T-helper 1 cell treated with Interleukin-12 subunit alpha and Interleukin-12 subunit beta and Interleukin-4 antibody, amounts not matched to agents 30 μg/mL and 1 μg/mL, for 36 hours (primary cell): ENCODE results near the gene RBM34.
A peak's percentile ranks its signal among the peaks of the same experiment; 100 is the strongest.

Experiments
- H3K27ac Mint-ChIP-seq: one replicate; pipeline ENCODE4 v1.8.0; 2021; ENCODE audit warnings: mild to moderate bottlenecking, mixed read lengths
- H3K27me3 Mint-ChIP-seq: one replicate; pipeline ENCODE4 v1.8.0; 2021; ENCODE audit warnings: low read depth, mixed read lengths
- H3K36me3 Mint-ChIP-seq: one replicate; pipeline ENCODE4 v1.8.0; 2021; ENCODE audit warnings: low read depth, mixed read lengths
- H3K4me1 Mint-ChIP-seq: one replicate; pipeline ENCODE4 v1.8.0; 2021; ENCODE audit warnings: low read depth, mixed read lengths
- H3K4me3 Mint-ChIP-seq: one replicate; pipeline ENCODE4 v1.8.0; 2021; ENCODE audit warnings: mild to moderate bottlenecking, moderate library complexity, mixed read lengths
- H3K9me3 Mint-ChIP-seq: one replicate; pipeline ENCODE4 v1.8.0; 2021; ENCODE audit warnings: mixed read lengths

Gene RBM34

GRCh38 chr1:235138821-235139220 lies 22.2 kb downstream of the RBM34 start:
- Mint-ChIP-seq H3K4me3 (no peak overlapping the region), H3K36me3 (peaks cover 48% of the 10 kb centered on the region), H3K27ac (peak overlapping the region; percentile 23), H3K9me3 (no peaks in the 10 kb centered on the region), H3K27me3 (no peaks in the 10 kb centered on the region), H3K4me1 (peaks cover 14% of the 10 kb centered on the region)

DNA sequence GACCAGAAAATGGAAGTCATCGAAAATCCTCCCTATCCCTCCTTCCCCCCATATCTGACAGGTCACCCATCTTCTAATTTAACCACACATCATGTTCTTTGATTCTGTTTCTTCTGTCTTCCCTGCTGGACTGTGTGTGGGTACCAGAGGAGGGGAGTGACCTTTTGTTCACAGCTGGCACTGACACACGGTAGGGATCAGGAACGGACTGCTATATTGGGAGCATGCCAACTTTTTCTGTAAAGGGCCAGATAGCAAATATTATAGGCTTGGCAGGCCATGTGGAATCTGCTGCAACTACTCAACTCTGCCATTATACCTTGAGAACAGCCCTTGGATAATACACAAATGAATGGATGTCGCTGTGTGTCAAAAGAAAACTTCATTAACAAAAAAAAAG lies 24.9 kb downstream of the RBM34 start:
- Mint-ChIP-seq H3K9me3 (no peaks in the 10 kb centered on the region), H3K27ac (no peak overlapping the region), H3K27me3 (no peaks in the 10 kb centered on the region), H3K4me1 (peaks cover 14% of the 10 kb centered on the region), H3K36me3 (peaks cover 50% of the 10 kb centered on the region), H3K4me3 (no peak overlapping the region)

GRCh38 chr1:235134171-235134570 lies 26.9 kb downstream of the RBM34 start:
- H3K36me3 Mint-ChIP-seq, result peaks cover 47% of the 10 kb centered on the region

DNA sequence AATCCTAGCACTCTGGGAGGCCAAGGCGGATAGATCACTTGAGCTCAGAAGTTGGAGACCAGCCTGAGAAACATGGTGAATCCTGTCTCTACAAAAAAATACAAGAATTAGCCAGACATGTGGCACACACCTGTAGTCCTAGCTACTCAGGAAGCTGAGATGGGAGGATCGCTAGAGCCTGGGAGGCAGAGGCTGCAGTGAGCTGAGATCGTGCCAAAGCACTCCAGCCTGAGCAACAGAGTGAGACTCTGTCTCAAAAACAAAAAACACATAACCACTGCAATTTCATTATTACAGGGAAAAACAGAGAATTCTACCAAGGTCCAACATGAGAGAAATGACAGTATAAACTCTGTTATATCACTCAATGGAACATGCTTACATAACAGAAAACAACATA lies 28.0 kb downstream of the RBM34 start:
- peaks cover 37% of the 10 kb centered on the region for H3K36me3 Mint-ChIP-seq
- H3K27ac Mint-ChIP-seq, result no peak overlapping the region

More at GRCh38 chr1:235134171-235134570, 26.9 kb downstream of the RBM34 start:
- Mint-ChIP-seq H3K4me1 (peaks cover 13% of the 10 kb centered on the region), H3K27ac (no peak overlapping the region), H3K27me3 (no peaks in the 10 kb centered on the region), H3K9me3 (no peaks in the 10 kb centered on the region), H3K4me3 (no peak overlapping the region)

DNA sequence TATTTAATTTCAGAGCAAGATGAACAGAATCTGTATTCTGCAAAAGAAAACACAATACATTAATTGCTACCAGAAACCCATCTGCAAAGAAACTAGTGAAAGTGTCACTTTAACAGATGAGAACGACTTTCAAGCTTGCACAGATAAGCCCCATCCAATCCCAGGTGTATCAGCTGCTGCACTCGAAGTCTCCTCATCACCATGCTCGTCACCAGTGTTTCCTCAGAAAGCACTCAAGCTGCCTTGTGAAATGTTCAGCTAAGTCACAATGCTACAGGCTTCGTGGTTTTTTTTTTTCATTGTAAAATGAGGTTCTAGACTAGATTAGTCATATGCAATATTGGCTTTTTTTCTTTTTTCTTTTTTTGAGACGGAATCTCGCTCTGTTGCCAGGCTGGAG lies 29.1 kb downstream of the RBM34 start:
- H3K9me3 Mint-ChIP-seq, result no peaks in the 10 kb centered on the region
- no peak overlapping the region for H3K4me3 Mint-ChIP-seq
- H3K36me3 Mint-ChIP-seq, result peaks cover 38% of the 10 kb centered on the region
- H3K4me1 Mint-ChIP-seq, result peaks cover 16% of the 10 kb centered on the region
- H3K27ac Mint-ChIP-seq, result no peak overlapping the region
- no peaks in the 10 kb centered on the region for H3K27me3 Mint-ChIP-seq

More for the DNA sequence above, 28.0 kb downstream of the RBM34 start:
- Mint-ChIP-seq H3K4me3 (no peak overlapping the region), H3K27me3 (no peaks in the 10 kb centered on the region), H3K9me3 (no peaks in the 10 kb centered on the region), H3K4me1 (peaks cover 8% of the 10 kb centered on the region)

GRCh38 chr1:235130766-235131270 lies 30.2 kb downstream of the RBM34 start:
- Mint-ChIP-seq H3K4me1 (peaks cover 24% of the 10 kb centered on the region), H3K4me3 (no peak overlapping the region), H3K36me3 (peaks cover 37% of the 10 kb centered on the region), H3K27me3 (no peaks in the 10 kb centered on the region), H3K27ac (no peak overlapping the region), H3K9me3 (no peaks in the 10 kb centered on the region)

DNA sequence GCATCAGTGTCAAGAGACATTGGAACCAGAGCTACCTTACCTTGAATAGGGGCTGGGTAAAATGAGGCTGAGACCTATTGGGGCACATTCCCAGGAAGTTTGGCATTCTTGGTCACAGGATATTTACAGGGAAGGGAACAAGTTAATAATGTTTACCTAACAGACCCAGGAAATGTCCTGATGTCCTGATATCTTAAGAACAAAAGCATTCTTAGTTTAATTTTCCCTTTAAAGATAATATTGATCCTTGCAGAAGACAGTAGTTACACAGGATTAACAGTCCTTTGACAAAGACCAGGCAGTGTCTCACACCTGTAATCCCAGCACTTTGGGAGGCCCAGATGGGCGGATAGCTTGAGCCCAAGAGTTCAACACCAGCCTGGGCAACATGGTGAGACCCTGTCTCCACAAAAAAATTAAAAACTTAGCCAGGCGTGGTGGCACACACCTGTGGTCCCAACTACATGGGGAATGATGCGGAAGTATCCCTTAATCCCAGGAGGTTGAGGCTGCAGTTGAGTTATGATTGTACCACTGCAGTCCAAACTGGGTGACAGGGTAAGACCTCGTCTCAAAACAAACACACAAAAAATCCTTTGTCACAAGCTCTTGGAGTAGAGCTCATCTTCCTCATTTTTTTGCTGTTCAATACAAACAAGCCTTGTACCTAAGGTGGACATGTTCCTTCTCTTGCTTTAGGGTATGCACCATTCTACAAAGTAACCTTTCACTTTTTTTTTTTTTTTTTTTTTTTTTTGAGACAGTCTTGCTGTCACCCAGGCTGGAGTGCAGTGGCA lies 31.1 kb downstream of the RBM34 start:
- Mint-ChIP-seq H3K4me3 (peak overlapping the region; percentile 31), H3K27ac (peak overlapping the region; percentile 59), H3K4me1 (peaks cover 29% of the 10 kb centered on the region), H3K9me3 (no peaks in the 10 kb centered on the region), H3K27me3 (no peaks in the 10 kb centered on the region), H3K36me3 (peaks cover 33% of the 10 kb centered on the region)

DNA sequence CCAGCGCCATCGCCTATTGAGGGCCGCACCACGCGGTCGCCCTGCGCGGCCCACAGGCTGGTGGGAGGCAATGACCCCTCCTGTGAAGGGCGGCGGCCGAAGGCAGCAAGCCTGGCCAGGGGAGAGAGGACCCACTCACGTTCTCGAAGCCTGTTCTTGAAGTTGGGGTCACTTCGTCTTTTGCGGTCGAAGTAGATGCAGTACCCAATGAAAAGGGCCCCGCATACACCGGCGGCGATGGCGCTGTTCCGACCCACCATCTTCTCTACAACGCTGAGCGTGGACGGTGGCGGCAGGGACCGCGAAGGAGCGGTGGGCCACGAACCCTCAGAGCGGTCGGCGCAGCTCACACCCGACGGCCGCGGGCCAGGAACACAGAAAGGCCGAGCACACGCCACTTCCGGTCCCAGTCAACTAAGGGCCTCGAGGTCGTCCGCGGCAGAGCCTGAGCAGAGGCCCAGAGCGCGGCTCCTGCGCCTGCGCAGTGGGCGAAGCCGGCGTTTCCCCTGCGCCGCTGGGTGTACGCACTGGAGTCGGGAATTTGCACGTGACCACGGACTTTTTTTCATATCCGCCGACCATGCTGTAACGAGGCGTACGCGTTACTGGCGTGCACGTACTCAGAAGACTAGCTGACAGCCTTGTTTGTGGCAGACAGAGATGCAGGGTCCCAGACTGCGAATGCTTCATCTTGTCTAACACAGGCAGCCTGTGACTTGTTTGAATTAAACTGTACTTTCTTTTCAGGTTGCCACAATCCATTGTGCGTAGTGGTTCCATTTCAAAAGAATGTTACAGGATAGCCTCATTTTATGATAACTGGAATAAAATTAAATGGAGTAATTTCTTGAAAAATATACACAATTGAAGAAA lies 32.4 kb downstream of the RBM34 start, which contains the start of gene TOMM20:
TSS of gene TOMM20 (minus strand) at position 382 of the 873 bp plus-strand sequence. CDS start at position 260, 122 bp downstream.
- no peaks in the 10 kb centered on the region for H3K27me3 Mint-ChIP-seq
- H3K4me3 Mint-ChIP-seq, result peak within 1 kb of the TSS; percentile 95
- peaks cover 33% of the 10 kb centered on the region for H3K4me1 Mint-ChIP-seq
- H3K36me3 Mint-ChIP-seq, result peaks cover 37% of the 10 kb centered on the region
- H3K9me3 Mint-ChIP-seq, result no peaks in the 10 kb centered on the region
- H3K27ac Mint-ChIP-seq, result peak within 1 kb of the TSS; percentile 96

DNA sequence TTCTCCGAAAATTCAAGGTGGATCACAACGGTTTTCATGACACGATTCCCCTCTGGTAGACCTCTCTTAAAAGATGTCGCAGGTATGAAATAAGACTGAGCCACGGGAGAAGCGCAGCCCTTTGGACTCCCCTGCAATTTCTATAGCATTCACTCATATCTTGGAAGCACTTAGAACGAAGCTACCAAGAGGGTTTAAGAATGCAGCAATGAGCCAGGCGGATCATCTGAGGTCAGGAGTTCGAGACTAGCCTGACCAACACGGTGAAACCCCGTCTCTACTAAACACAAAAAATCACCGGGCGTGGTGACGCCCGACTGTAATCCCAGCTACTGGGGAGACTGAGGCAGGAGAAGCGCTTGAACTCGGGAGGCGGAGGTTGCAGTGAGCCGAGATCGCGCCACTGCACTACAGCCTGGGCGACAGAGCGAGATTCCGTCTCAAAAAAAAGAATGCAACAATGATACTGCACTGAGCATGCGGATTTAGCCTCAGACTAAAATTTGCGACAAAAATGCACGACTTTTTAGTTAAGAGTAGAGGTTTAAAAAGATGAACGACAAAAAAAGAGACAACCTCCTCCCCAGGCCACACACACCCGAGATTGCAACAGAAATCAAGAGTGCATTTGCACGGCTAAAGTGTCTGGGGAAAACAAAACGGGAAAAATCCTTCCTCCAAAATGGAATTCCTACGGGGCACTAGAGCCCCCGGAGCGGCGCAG lies 33.2 kb downstream of the RBM34 start:
- Mint-ChIP-seq H3K4me3 (peak overlapping the region; percentile 95), H3K36me3 (peaks cover 34% of the 10 kb centered on the region), H3K27me3 (no peaks in the 10 kb centered on the region), H3K27ac (peak overlapping the region; percentile 96), H3K9me3 (no peaks in the 10 kb centered on the region), H3K4me1 (peaks cover 38% of the 10 kb centered on the region)

GRCh38 chr1:235127203-235127602 lies 33.8 kb downstream of the RBM34 start:
- no peaks in the 10 kb centered on the region for H3K27me3 Mint-ChIP-seq
- peak overlapping the region; percentile 95 for H3K4me3 Mint-ChIP-seq
- H3K36me3 Mint-ChIP-seq, result peaks cover 33% of the 10 kb centered on the region
- H3K4me1 Mint-ChIP-seq, result peaks cover 45% of the 10 kb centered on the region
- no peaks in the 10 kb centered on the region for H3K9me3 Mint-ChIP-seq
- peak overlapping the region; percentile 96 for H3K27ac Mint-ChIP-seq

DNA sequence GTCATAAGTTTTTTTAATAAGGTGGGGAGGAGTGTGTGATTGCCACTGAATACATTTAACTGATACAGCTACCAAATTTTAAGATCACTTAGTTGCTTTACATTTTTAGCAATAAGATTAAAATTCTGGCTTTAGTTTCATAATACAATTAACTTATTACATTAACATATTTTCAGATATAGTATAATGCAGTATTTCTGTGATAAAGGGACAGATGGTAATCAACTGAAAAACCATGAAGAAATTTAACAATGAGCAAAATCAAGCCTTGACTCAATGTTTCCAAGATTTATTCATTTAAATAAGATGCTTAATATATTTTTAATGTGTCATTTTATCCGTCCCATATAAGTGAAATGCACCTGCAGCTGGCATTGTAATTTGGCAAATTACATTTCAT lies 36.4 kb downstream of the RBM34 start:
- Mint-ChIP-seq H3K27me3 (no peaks in the 10 kb centered on the region), H3K9me3 (no peaks in the 10 kb centered on the region), H3K36me3 (peaks cover 37% of the 10 kb centered on the region), H3K4me1 (peaks cover 44% of the 10 kb centered on the region), H3K4me3 (peak overlapping the region; percentile 54), H3K27ac (peak overlapping the region; percentile 80)

GRCh38 chr1:235124111-235124510 lies 36.9 kb downstream of the RBM34 start:
- peak overlapping the region; percentile 80 for H3K27ac Mint-ChIP-seq
- H3K4me1 Mint-ChIP-seq, result peaks cover 42% of the 10 kb centered on the region
- H3K27me3 Mint-ChIP-seq, result no peaks in the 10 kb centered on the region
- peak overlapping the region; percentile 54 for H3K4me3 Mint-ChIP-seq
- peaks cover 42% of the 10 kb centered on the region for H3K36me3 Mint-ChIP-seq
- H3K9me3 Mint-ChIP-seq, result no peaks in the 10 kb centered on the region

GRCh38 chr1:235122348-235122747 lies 38.7 kb downstream of the RBM34 start:
- no peaks in the 10 kb centered on the region for H3K27me3 Mint-ChIP-seq
- peaks cover 35% of the 10 kb centered on the region for H3K4me1 Mint-ChIP-seq
- H3K36me3 Mint-ChIP-seq, result peaks cover 46% of the 10 kb centered on the region
- no peak overlapping the region for H3K4me3 Mint-ChIP-seq
- no peaks in the 10 kb centered on the region for H3K9me3 Mint-ChIP-seq
- H3K27ac Mint-ChIP-seq, result no peak overlapping the region
